CD4-positive, alpha-beta T cell treated with Interleukin-17A for 1 hour (primary cell): ENCODE measurements around the gene TRIM36.
A peak's percentile ranks its signal among the peaks of the same experiment; 100 is the strongest.

ENCODE experiments used
- DNase-seq: peaks from one replicate; pipeline ENCODE4 v3.0.0-alpha.2; 2020

The TRIM36 gene

GRCh38 chr5:115160975-115161475 is 8.7 kb downstream of the TRIM36 start:
- DNase-seq, result no peak

GRCh38 chr5:115151208-115151805 is 18.4 kb downstream of the TRIM36 start:
- DNase-seq, result no peak

GRCh38 chr5:115150512-115150911 is 19.2 kb downstream of the TRIM36 start:
- DNase-seq, result no peak

GRCh38 chr5:115147052-115147451 is 22.7 kb downstream of the TRIM36 start:
- DNase-seq, result no peak

- no peak for DNase-seq
Observed at GRCh38 chr5:115136294-115136693, 33.4 kb downstream of the TRIM36 start.

DNA sequence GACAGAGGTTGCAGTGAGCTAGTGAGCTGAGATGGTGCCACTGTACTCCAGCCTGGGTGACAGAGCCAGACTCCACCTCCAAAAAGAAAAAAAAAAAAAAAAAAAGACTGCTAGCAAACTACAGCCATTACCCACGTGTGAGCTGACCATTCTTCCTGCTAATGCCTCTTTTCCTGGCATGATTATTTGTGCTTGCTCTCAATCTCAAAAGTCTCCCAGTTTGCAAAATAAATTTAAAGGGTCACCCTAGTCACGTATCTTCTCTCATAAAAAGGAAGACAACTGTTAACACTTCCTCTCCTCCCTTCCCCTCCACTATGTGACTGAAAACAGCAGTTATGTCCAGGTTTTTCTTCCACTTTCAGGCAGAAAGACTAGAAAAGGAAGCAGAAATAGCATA is 37.2 kb downstream of the TRIM36 start:
- DNase-seq, result no peak

- no peak for DNase-seq
Observed at GRCh38 chr5:115126303-115126702, 43.4 kb downstream of the TRIM36 start.

DNA sequence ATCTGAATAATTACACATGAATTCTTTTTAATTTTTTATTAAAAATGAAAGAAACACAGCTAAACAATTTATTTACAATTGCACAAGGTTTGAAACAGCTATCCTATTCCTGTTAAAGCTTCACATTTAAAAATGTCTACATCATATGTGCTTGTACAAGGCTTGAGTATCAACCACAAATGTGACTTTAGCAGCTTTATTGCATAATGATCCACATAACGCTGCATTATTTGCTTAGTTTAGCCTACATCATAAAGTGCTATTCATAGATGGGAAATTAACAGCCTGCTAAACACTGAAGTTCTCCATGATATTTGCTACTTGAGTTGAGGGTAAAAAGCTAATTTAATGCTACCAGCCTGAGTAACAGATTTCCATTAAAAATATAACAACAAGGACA is 45.0 kb downstream of the TRIM36 start:
- DNase-seq, result no peak

- DNase-seq, result no peak
Observed at GRCh38 chr5:115116001-115116400, 53.7 kb downstream of the TRIM36 start.

GRCh38 chr5:115109840-115110239 is 59.9 kb downstream of the TRIM36 start:
- DNase-seq, result no peak

DNA sequence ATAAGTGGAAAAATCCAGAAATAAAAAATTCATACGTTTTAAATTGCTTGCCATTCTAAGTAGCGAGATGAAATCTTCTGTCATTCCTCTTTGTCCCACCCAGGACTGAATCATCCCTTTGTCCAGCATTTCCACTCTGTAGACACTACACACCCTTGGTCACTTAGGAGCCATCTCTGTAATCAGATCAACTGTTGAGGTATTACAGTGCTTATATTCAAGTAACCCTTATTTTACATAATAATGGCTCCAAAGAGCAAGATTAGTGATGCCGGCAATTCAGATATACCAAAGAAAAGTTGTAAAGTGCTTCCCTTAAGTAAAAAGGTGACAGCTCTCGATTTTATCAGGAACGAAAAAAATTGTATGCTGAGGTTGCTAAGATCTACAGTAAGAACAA is 60.4 kb downstream of the TRIM36 start:
- DNase-seq, result no peak

DNA sequence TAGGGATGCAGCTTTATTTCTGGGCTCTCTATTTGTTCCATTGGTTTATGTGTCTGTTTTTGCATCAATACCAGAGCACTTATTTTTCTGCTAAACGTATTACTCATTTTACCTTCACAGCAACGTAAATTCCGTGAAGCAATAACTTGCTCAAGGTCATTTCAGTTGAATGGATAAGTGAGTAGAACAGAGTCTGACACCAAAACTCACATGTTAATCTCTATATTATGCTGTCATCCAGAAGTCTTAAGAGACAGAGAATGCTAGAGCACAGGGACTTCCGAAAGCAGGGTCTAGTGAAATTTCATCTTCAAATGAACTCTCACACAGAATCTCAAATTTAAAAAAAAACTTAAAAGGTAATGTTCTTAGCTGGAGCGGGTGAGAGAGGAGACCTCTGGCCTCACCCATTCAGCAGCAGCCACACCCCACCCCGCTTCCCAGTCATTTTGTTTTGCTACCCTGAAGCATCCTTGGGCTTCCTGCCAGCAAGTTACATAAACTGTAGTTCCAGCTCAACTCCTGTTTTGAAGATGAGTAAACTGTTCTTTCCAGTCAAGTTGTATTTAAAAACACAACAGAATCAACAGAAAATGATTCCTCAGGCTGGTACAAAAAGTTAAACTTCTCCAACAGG is 69.3 kb downstream of the TRIM36 start:
- DNase-seq, result no peak

GRCh38 chr5:115098041-115098702 is 71.5 kb downstream of the TRIM36 start:
- peak; percentile 47 for DNase-seq

DNA sequence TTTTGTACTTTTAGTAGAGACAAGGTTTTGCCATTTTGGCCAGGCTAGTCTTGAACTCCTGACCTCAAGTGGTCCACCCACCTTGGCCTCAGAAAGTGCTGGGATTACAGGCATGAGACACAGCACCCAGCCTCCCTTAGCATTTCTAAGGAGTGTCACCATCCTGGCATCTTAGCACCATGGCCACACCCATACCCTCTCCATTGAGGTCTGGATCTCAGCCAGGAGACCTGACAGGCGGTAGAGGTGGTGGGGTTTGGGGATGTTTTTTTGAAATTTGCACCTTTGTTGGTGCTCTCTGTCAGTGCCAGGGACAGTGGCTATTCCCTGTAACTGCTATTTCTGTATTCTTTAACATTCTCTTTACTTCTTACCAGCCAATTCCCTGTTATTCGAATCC is 72.5 kb downstream of the TRIM36 start:
- DNase-seq, result no peak

- DNase-seq, result no peak
Observed at GRCh38 chr5:115096034-115096769, 73.5 kb downstream of the TRIM36 start.

DNA sequence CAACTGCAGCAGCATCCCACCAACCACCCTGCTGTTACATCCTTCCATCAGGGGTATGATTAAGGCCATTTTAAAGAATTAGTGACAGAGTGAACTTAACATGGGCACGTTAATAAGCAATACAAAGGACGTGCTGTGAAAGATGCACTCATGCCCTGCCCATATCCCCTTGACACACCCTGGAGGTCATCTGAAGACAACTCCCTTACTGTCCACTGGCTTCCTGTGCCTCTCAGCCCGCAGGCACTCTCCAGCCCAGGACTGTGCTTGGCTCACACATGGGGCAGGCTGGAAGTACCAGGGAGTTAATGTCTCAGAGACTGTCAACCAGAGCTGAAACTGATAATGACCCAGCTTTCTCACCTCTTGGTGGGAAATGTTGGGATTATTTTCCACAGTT is 81.8 kb downstream of the TRIM36 start:
- DNase-seq, result no peak

DNA sequence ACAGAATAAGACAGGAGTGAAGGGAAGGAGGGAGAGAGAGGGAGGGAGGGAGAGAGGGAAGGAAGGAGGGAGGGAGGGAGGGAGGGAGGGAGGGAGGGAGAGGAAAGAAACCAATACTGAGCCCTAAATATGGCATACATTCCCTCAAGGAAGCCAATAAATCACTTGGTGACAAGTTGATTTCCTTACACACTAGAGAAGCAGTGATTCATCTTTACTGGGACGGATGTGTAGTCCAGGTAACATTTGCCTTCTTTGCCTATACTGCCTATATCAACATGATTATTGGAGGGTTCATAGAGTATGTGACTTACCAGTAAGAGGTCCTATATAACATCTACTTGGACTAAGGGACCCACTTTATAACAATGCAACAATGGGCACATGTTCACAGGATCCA is 83.2 kb downstream of the TRIM36 start:
- DNase-seq, result no peak

DNA sequence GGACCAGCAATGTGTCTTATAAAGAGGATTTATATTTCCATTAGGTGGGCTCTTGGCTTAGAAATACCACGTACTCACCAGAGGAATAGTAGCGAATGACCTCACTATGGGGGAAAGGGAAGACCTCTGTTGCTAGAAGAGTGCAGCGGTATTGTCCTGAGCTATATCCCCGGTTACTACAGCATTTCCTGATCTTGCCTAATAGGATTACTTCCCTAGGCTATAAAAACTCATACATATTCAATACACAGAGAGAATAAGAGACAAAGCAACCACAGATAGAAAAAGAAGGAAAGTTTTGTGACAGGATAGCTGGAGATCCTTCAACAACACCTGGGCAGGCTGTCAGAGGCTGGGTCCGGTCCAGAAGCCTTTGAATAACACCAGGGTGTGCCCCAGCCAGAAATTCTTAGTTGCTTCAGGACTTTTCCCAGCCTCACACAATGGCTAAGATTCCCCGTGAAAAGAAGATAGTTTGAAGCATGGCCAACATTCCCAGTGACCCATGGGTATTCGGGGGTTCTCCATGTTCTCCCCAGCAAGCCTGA is 85.4 kb downstream of the TRIM36 start:
- DNase-seq, result no peak

- DNase-seq, result no peak
Observed at GRCh38 chr5:115079924-115080623, 89.6 kb downstream of the TRIM36 start.
